Measurements from ENCODE around the gene ABCG1. TPM values are rescaled to one million over a fixed set of nuclear protein-coding genes. Genes with fewer than 3 reads are reported as not detected.
"Not testable (repeated sequence)": the region's sequence is repeated elsewhere in the genome, so short reads cannot be mapped to it uniquely, and the experiment has no call there.

The ABCG1 gene
- total RNA-seq, 3 donors from 2014 or later = 10.6 to 26.2 (median 23.7) TPM

GRCh38 chr21:42291751-42292562 lies 73.0 kb downstream of the ABCG1 start:
- intact Hi-C loops (cut with DNase I; ENCODE audit: low total_unique reads) = no loop called here
- H3K27ac ChIP-seq = no peak overlapping the region
- no peaks in the 10 kb centered on the region for H3K4me1 ChIP-seq
- no peaks in the 10 kb centered on the region for H3K27me3 ChIP-seq
- no peaks in the 10 kb centered on the region for H3K9me3 ChIP-seq
- no peak for DNase-seq (ENCODE audit: low spot score in 2 of 2)
- H3K4me3 ChIP-seq = no peak overlapping the region
- H3K36me3 ChIP-seq = peaks cover 4% of the 10 kb centered on the region
- TF ChIP-seq CTCF (IDR thresholded peaks at IDR 0.05) (no peak), POLR2AphosphoS5 (IDR thresholded peaks at IDR 0.05) (no peak), POLR2A (IDR thresholded peaks at IDR 0.05) (no peak)

GRCh38 chr21:42292563-42293142 lies 73.7 kb downstream of the ABCG1 start:
- DNase-seq (ENCODE audit: low spot score in 2 of 2); intact Hi-C loops (cut with DNase I; ENCODE audit: low total_unique reads); H3K27me3 ChIP-seq; H3K9me3 ChIP-seq; H3K4me3 ChIP-seq; H3K4me1 ChIP-seq; H3K36me3 ChIP-seq; H3K27ac ChIP-seq: not testable (repeated sequence)

GRCh38 chr21:42293649-42294272 lies 74.8 kb downstream of the ABCG1 start:
- intact Hi-C loops (cut with DNase I; ENCODE audit: low total_unique reads) = no loop called here
- TF ChIP-seq POLR2A (IDR thresholded peaks at IDR 0.05) (no peak), POLR2AphosphoS5 (IDR thresholded peaks at IDR 0.05) (no peak), CTCF (IDR thresholded peaks at IDR 0.05) (no peak)
- Histone ChIP-seq H3K4me1 (no peaks in the 10 kb centered on the region), H3K27ac (no peak overlapping the region), H3K9me3 (no peaks in the 10 kb centered on the region), H3K27me3 (no peaks in the 10 kb centered on the region), H3K36me3 (peaks cover 4% of the 10 kb centered on the region), H3K4me3 (no peak overlapping the region)
- no peak for DNase-seq (ENCODE audit: low spot score in 2 of 2)

- TF ChIP-seq POLR2AphosphoS5 (IDR thresholded peaks at IDR 0.05) (no peak), POLR2A (IDR thresholded peaks at IDR 0.05) (no peak), CTCF (IDR thresholded peaks at IDR 0.05) (no peak)
These were observed 75.4 kb downstream of the ABCG1 start for GRCh38 chr21:42294273-42294880.

GRCh38 chr21:42295845-42296244 lies 76.9 kb downstream of the ABCG1 start:
- H3K9me3 ChIP-seq = no peaks in the 10 kb centered on the region
- H3K4me3 ChIP-seq = no peak overlapping the region
- peaks cover 4% of the 10 kb centered on the region for H3K36me3 ChIP-seq
- no peak overlapping the region for H3K27ac ChIP-seq
- no peaks in the 10 kb centered on the region for H3K27me3 ChIP-seq
- DNase-seq (ENCODE audit: low spot score in 2 of 2) = no peak
- intact Hi-C loops (cut with DNase I; ENCODE audit: low total_unique reads) = no loop called here
- peaks cover 0 to 4% of the 10 kb centered on the region in 2 donors for H3K4me1 ChIP-seq
- no peak for TF ChIP-seq CTCF (IDR thresholded peaks at IDR 0.05)
- no peak for TF ChIP-seq POLR2AphosphoS5 (IDR thresholded peaks at IDR 0.05)
- no peak for TF ChIP-seq POLR2A (IDR thresholded peaks at IDR 0.05)

More at GRCh38 chr21:42294273-42294880, 75.4 kb downstream of the ABCG1 start:
- intact Hi-C loops (cut with DNase I; ENCODE audit: low total_unique reads) = no loop called here
- H3K4me3 ChIP-seq = no peak overlapping the region
- no peak for DNase-seq (ENCODE audit: low spot score in 2 of 2)
- no peaks in the 10 kb centered on the region for H3K4me1 ChIP-seq
- H3K27me3 ChIP-seq = no peaks in the 10 kb centered on the region
- no peak overlapping the region for H3K27ac ChIP-seq
- H3K36me3 ChIP-seq = peaks cover 4% of the 10 kb centered on the region
- no peaks in the 10 kb centered on the region for H3K9me3 ChIP-seq
